ENCODE results near the gene SAMD4B. TPM values are rescaled to one million over a fixed set of nuclear protein-coding genes. Genes with fewer than 3 reads are reported as not detected.
"Not testable (repeated sequence)": the region's sequence is repeated elsewhere in the genome, so short reads cannot be mapped to it uniquely, and the experiment has no call there.

The SAMD4B gene
- total RNA-seq, 1 experiment from 2014 or later, result 164 TPM

GRCh38 chr19:39372941-39373340 is 30.7 kb downstream of the SAMD4B start (continued):
- TF ChIP-seq E2F4 (CRISPR knock-in tag; IDR thresholded peaks at IDR 0.05; ENCODE audit: borderline replicate concordance, low read depth) (no peak), NFYB (CRISPR knock-in tag; conservative IDR thresholded peaks at IDR 0.05; ENCODE audit: low read depth) (no peak)

DNA sequence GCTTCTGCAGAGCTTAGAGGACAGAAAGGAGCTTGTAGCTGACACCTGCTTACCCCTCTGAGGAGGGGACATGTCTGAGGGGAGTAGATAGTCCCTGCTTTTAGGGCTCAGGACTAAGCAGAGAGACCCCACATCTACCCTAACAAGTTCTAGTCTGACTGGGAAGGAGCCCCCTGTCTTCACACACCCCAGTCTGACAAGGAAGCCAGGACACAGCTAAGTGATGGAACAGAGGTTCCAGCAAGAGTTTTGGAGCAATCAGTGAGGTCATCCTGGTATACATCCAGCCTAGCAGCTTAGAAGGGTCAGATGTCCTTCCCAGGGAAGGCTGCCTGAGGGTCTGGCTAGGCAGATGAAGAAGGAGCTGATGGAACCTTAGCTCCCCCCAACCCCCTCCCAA is 33.7 kb downstream of the SAMD4B start:
- no peak for ATAC-seq
- Mint-ChIP-seq H3K4me1 (no peaks in the 10 kb centered on the region), H3K27ac (no peak overlapping the region), H3K36me3 (peaks cover 73% of the 10 kb centered on the region), H3K27me3 (ENCODE audit: low read depth) (no peaks in the 10 kb centered on the region), H3K4me3 (no peak overlapping the region), H3K9me3 (no peaks in the 10 kb centered on the region)
- ChIA-PET CTCF (no interaction called here), POLR2A (no interaction called here)
- no peak for DNase-seq (ENCODE audit: low spot score)
- TF ChIP-seq E2F4 (CRISPR knock-in tag; IDR thresholded peaks at IDR 0.05; ENCODE audit: borderline replicate concordance, low read depth) (no peak), SP1 (CRISPR knock-in tag; conservative IDR thresholded peaks at IDR 0.05) (no peak), ATF1 (CRISPR knock-in tag; IDR thresholded peaks at IDR 0.05) (no peak), ZNF263 (CRISPR knock-in tag; IDR thresholded peaks at IDR 0.05; ENCODE audit: low read depth) (no peak), ARID4B (CRISPR knock-in tag; IDR thresholded peaks at IDR 0.05; ENCODE audit: borderline replicate concordance) (no peak), MLX (CRISPR knock-in tag; IDR thresholded peaks at IDR 0.05) (no peak)

DNA sequence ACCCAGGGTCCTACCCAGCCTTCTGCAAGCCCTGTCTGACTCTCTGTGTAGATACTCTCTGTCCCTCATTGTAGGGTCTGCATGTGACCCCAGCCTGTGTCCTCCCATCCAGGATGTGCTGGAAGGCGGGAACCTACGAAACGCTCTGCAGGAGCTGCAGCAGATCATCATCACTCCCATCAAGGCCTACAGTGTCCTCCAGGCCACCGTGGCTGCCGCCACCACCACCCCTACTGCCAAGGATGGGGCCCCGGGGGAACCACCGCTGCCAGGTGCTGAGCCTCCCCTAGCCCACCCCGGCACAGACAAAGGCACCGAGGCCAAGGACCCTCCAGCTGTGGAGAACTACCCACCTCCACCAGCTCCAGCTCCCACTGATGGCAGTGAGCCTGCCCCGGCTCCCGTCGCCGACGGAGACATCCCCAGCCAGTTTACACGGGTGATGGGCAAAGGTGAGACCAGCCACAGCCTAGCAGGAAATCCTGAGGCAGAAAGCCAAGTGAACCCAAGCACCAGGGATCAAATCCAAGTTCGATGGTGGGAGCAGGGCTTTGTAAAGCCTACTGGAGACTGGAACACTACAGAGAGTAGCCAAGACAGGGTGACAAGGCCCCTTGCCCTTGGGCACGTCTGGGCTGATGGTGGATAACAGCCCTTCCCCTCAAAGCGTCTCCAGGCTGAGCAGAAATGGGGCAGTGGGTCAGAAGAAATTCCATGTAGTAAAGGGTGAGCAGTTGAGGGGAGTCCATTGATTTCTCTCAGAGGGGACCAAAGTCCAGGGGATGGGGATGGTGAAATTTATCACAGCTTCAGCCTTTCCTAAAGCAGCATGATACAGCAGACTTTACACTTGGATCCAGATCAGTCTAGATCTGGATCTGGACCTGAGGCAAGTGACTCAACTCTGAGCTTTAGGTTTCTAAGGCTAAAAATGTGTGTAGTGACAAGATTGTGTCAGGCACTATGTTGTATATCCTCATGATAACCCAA is 35.4 kb downstream of the SAMD4B start:
- ChIA-PET POLR2A (no interaction called here), CTCF (no interaction called here)
- Mint-ChIP-seq H3K27me3 (ENCODE audit: low read depth) (no peaks in the 10 kb centered on the region), H3K4me3 (no peak overlapping the region), H3K27ac (no peak overlapping the region), H3K36me3 (peaks cover 76% of the 10 kb centered on the region), H3K4me1 (no peaks in the 10 kb centered on the region), H3K9me3 (no peaks in the 10 kb centered on the region)
- TF ChIP-seq ZNF121 (CRISPR knock-in tag; IDR thresholded peaks at IDR 0.05), result no peak
- no peak for ATAC-seq
- DNase-seq (ENCODE audit: low spot score), result no peak

- H3K9me3 Mint-ChIP-seq; H3K4me1 Mint-ChIP-seq; H3K27me3 Mint-ChIP-seq (ENCODE audit: low read depth); H3K4me3 Mint-ChIP-seq; POLR2A ChIA-PET; H3K27ac Mint-ChIP-seq; ATAC-seq; DNase-seq (ENCODE audit: low spot score); CTCF ChIA-PET: not testable (repeated sequence)
- peaks cover 82% of the 10 kb centered on the region for H3K36me3 Mint-ChIP-seq
These were observed 37.1 kb downstream of the SAMD4B start for GRCh38 chr19:39379366-39379765.

All from WTC11 (cell line).